Astrocyte (in vitro differentiated cells and primary cell): ENCODE measurements around the gene HDDC2. TPM values are rescaled to one million over a fixed set of nuclear protein-coding genes. Genes with fewer than 3 reads are reported as not detected.
A peak's percentile ranks its signal among the peaks of the same experiment; 100 is the strongest.

Experiments
- DNase-seq: peaks from one replicate; pipeline ENCODE4 v3.0.0-alpha.2; 2010; ENCODE audit warnings: low read depth
- FAIRE-seq: peaks from 2 replicates; lab custom pipeline; 2011; peaks lifted over from hg19 to GRCh38; lab: Jason Lieb, UNC
- H2AFZ ChIP-seq: 2 replicates; pipeline ENCODE4 v1.6.0; 2012; ENCODE audit warnings: low read depth, low read length, inconsistent platforms
- H3K27ac ChIP-seq: 2 replicates; pipeline ENCODE4 v1.5.1; 2011; ENCODE audit warnings: low read depth, low read length, inconsistent platforms
- H3K27me3 ChIP-seq: 2 replicates; pipeline ENCODE4 v1.6.0; 2011; ENCODE audit warnings: low read length, inconsistent platforms; ENCODE audit not compliant: insufficient read depth
- H3K36me3 ChIP-seq: 2 replicates; pipeline ENCODE4 v1.5.1; 2011; ENCODE audit warnings: low read length, inconsistent platforms; ENCODE audit not compliant: insufficient read depth
- H3K4me1 ChIP-seq: 2 replicates; pipeline ENCODE4 v1.5.1; 2011; ENCODE audit warnings: low read length, inconsistent platforms; ENCODE audit not compliant: insufficient read depth
- H3K4me2 ChIP-seq: 2 replicates; pipeline ENCODE4 v1.6.0; 2012; ENCODE audit warnings: low read length, inconsistent platforms
- H3K4me3 ChIP-seq: 2 replicates; pipeline ENCODE4 v1.5.1; 2011; ENCODE audit warnings: low read depth, mild to moderate bottlenecking, low read length, inconsistent platforms; ENCODE audit not compliant: insufficient read depth
- H3K79me2 ChIP-seq: 2 replicates; pipeline ENCODE4 v1.6.0; 2012; ENCODE audit warnings: mild to moderate bottlenecking, low read length, inconsistent platforms; ENCODE audit not compliant: insufficient read depth
- H3K9ac ChIP-seq: 2 replicates; pipeline ENCODE4 v1.6.0; 2012; ENCODE audit warnings: mild to moderate bottlenecking, low read length, inconsistent platforms
- H3K9me3 ChIP-seq: 2 replicates; pipeline ENCODE4 v1.5.1; 2012; ENCODE audit warnings: low read depth, mild to moderate bottlenecking, low read length, inconsistent platforms; ENCODE audit not compliant: insufficient read depth
- H4K20me1 ChIP-seq: 2 replicates; pipeline ENCODE4 v1.6.0; 2012; ENCODE audit warnings: low read length, inconsistent platforms; ENCODE audit not compliant: insufficient read depth
- H3K27ac Mint-ChIP-seq: one replicate; pipeline ENCODE4 v1.8.0; 2021; ENCODE audit warnings: mild to moderate bottlenecking, mixed read lengths; ENCODE audit not compliant: unreplicated experiment
- H3K27me3 Mint-ChIP-seq: one replicate; pipeline ENCODE4 v1.8.0; 2021; ENCODE audit warnings: low read depth, mixed read lengths; ENCODE audit not compliant: unreplicated experiment
- H3K36me3 Mint-ChIP-seq: one replicate; pipeline ENCODE4 v1.8.0; 2021; ENCODE audit warnings: low read depth, mixed read lengths; ENCODE audit not compliant: unreplicated experiment
- H3K4me1 Mint-ChIP-seq: one replicate; pipeline ENCODE4 v1.8.0; 2021; ENCODE audit warnings: low read depth, mixed read lengths; ENCODE audit not compliant: unreplicated experiment
- H3K4me3 Mint-ChIP-seq: one replicate; pipeline ENCODE4 v1.8.0; 2021; ENCODE audit warnings: mild to moderate bottlenecking, moderate library complexity, mixed read lengths; ENCODE audit not compliant: unreplicated experiment
- H3K9me3 Mint-ChIP-seq: one replicate; pipeline ENCODE4 v1.8.0; 2021; ENCODE audit warnings: mild to moderate bottlenecking, mixed read lengths; ENCODE audit not compliant: unreplicated experiment
- EZH2 ChIP-seq: IDR thresholded peaks from 2 replicates; pipeline ENCODE4 v1.6.1; 2012; ENCODE audit warnings: mild to moderate bottlenecking, low read length, inconsistent platforms; ENCODE audit not compliant: insufficient read depth
- total RNA-seq: library from RNA; stranded (reverse); gene quantifications from 2 replicates; pipeline ENCODE4 v1.2.1, GENCODE V29; 2021
- TF ChIP-seq, protein P1 (sequence below): IDR thresholded peaks from 2 replicates; pipeline ENCODE4 v1.5.1; 2011; ENCODE audit warnings: low read depth, mild to moderate bottlenecking, inconsistent platforms, low read length, moderate library complexity; ENCODE audit not compliant: insufficient read depth

HDDC2 gene
- total RNA-seq, 1 donor from 2014 or later = 53.5 TPM

GRCh38 chr6:125346201-125346925 is 44.6 kb upstream of the HDDC2 start:
- Mint-ChIP-seq H3K27me3 (no peaks in the 10 kb centered on the region), H3K36me3 (no peaks in the 10 kb centered on the region), H3K4me3 (no peak overlapping the region), H3K4me1 (no peaks in the 10 kb centered on the region), H3K27ac (no peak overlapping the region), H3K9me3 (no peaks in the 10 kb centered on the region)
- Histone ChIP-seq H3K27me3 (no peaks in the 10 kb centered on the region), H3K4me1 (no peaks in the 10 kb centered on the region), H3K4me2 (peak overlapping the region; percentile 47), H3K9me3 (no peaks in the 10 kb centered on the region), H4K20me1 (no peaks in the 10 kb centered on the region), H3K79me2 (no peaks in the 10 kb centered on the region), H3K27ac (no peak overlapping the region), H2AFZ (peak overlapping the region; percentile 64), H3K36me3 (no peaks in the 10 kb centered on the region), H3K4me3 (no peak overlapping the region), H3K9ac (no peak overlapping the region)
- TF ChIP-seq EZH2 = no peak
- TF ChIP-seq, protein P1, sequence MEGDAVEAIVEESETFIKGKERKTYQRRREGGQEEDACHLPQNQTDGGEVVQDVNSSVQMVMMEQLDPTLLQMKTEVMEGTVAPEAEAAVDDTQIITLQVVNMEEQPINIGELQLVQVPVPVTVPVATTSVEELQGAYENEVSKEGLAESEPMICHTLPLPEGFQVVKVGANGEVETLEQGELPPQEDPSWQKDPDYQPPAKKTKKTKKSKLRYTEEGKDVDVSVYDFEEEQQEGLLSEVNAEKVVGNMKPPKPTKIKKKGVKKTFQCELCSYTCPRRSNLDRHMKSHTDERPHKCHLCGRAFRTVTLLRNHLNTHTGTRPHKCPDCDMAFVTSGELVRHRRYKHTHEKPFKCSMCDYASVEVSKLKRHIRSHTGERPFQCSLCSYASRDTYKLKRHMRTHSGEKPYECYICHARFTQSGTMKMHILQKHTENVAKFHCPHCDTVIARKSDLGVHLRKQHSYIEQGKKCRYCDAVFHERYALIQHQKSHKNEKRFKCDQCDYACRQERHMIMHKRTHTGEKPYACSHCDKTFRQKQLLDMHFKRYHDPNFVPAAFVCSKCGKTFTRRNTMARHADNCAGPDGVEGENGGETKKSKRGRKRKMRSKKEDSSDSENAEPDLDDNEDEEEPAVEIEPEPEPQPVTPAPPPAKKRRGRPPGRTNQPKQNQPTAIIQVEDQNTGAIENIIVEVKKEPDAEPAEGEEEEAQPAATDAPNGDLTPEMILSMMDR = no peak
- FAIRE-seq (no peak), DNase-seq (no peak)

GRCh38 chr6:125341460-125341859 is 39.7 kb upstream of the HDDC2 start:
- no peak overlapping the region for H2AFZ ChIP-seq

More at GRCh38 chr6:125341460-125341859, 39.7 kb upstream of the HDDC2 start:
- Histone ChIP-seq H3K27me3 (no peaks in the 10 kb centered on the region), H3K9me3 (no peaks in the 10 kb centered on the region), H3K79me2 (no peaks in the 10 kb centered on the region), H3K36me3 (no peaks in the 10 kb centered on the region), H3K27ac (no peak overlapping the region), H3K9ac (no peak overlapping the region), H4K20me1 (no peaks in the 10 kb centered on the region), H3K4me3 (no peak overlapping the region), H3K4me1 (no peaks in the 10 kb centered on the region), H3K4me2 (no peak overlapping the region)
- FAIRE-seq = no peak
- Mint-ChIP-seq H3K36me3 (no peaks in the 10 kb centered on the region), H3K27ac (no peak overlapping the region), H3K27me3 (no peaks in the 10 kb centered on the region), H3K9me3 (no peaks in the 10 kb centered on the region), H3K4me3 (no peak overlapping the region), H3K4me1 (no peaks in the 10 kb centered on the region)
- DNase-seq = no peak
- TF ChIP-seq, protein P1 = no peak
- TF ChIP-seq EZH2 = no peak
